ENCODE measurements around the gene KIF5A.
A peak's percentile ranks its signal among the peaks of the same experiment; 100 is the strongest.

KIF5A gene

GRCh38 chr12:57584690-57585089, 34.8 kb downstream of the KIF5A start:
- no peak for TF ChIP-seq CTCF (conservative IDR thresholded peaks at IDR 0.05; ENCODE audit: low read length)
- no peak for TF ChIP-seq EZH2phosphoT487 (IDR thresholded peaks at IDR 0.05; ENCODE audit: borderline replicate concordance)
- H3K4me2 ChIP-seq (ENCODE audit: low read depth, low read length, poor library complexity, severe bottlenecking), result no peak overlapping the region

GRCh38 chr12:57585156-57585555, 35.3 kb downstream of the KIF5A start:
- H3K9ac ChIP-seq (ENCODE audit: low read depth, low read length, poor library complexity, severe bottlenecking), result no peak overlapping the region
- no peak overlapping the region for H2AFZ ChIP-seq (ENCODE audit: low read length)
- no peaks in the 10 kb centered on the region for H3K9me3 ChIP-seq (ENCODE audit: insufficient read depth, low read depth, low read length)
- no peaks in the 10 kb centered on the region for H4K20me1 ChIP-seq (ENCODE audit: insufficient read depth, low read length, poor library complexity, severe bottlenecking)
- TF ChIP-seq EZH2phosphoT487 (IDR thresholded peaks at IDR 0.05; ENCODE audit: borderline replicate concordance) (no peak), CTCF (conservative IDR thresholded peaks at IDR 0.05; ENCODE audit: low read length) (no peak)
- no peak overlapping the region for H3K4me3 ChIP-seq (ENCODE audit: low read length, poor library complexity, severe bottlenecking)
- H3K9me2 ChIP-seq (replicated peaks; ENCODE audit: low read depth, low read length), result no peaks in the 10 kb centered on the region
- H3F3A ChIP-seq (ENCODE audit: low read depth), result no peaks in the 10 kb centered on the region
- H3K79me2 ChIP-seq (ENCODE audit: insufficient read depth, low read length), result no peaks in the 10 kb centered on the region
- peaks cover 7% of the 10 kb centered on the region for H3K4me1 ChIP-seq (ENCODE audit: insufficient read depth, low read length, poor library complexity, severe bottlenecking)
- no peak overlapping the region for H3K4me2 ChIP-seq (ENCODE audit: low read depth, low read length, poor library complexity, severe bottlenecking)
- no peaks in the 10 kb centered on the region for H3K36me3 ChIP-seq (ENCODE audit: insufficient read depth, low read length)
- no peaks in the 10 kb centered on the region for H3K27me3 ChIP-seq (ENCODE audit: insufficient read depth, low read length, poor library complexity, severe bottlenecking)

More at GRCh38 chr12:57584690-57585089, 34.8 kb downstream of the KIF5A start:
- Histone ChIP-seq H3K4me3 (ENCODE audit: low read length, poor library complexity, severe bottlenecking) (no peak overlapping the region), H3K79me2 (ENCODE audit: insufficient read depth, low read length) (no peaks in the 10 kb centered on the region), H3K36me3 (ENCODE audit: insufficient read depth, low read length) (no peaks in the 10 kb centered on the region), H3K9me3 (ENCODE audit: insufficient read depth, low read depth, low read length) (no peaks in the 10 kb centered on the region), H3K4me1 (ENCODE audit: insufficient read depth, low read length, poor library complexity, severe bottlenecking) (peaks cover 10% of the 10 kb centered on the region), H2AFZ (ENCODE audit: low read length) (peak overlapping the region; percentile 71; the same call in 1 of the 2 replicates), H4K20me1 (ENCODE audit: insufficient read depth, low read length, poor library complexity, severe bottlenecking) (no peaks in the 10 kb centered on the region), H3K27me3 (ENCODE audit: insufficient read depth, low read length, poor library complexity, severe bottlenecking) (no peaks in the 10 kb centered on the region), H3K9me2 (replicated peaks; ENCODE audit: low read depth, low read length) (no peaks in the 10 kb centered on the region), H3F3A (ENCODE audit: low read depth) (no peaks in the 10 kb centered on the region), H3K9ac (ENCODE audit: low read depth, low read length, poor library complexity, severe bottlenecking) (no peak overlapping the region)

GRCh38 chr12:57586128-57586527, 36.3 kb downstream of the KIF5A start:
- no peaks in the 10 kb centered on the region for H3F3A ChIP-seq (ENCODE audit: low read depth)
- H3K9me3 ChIP-seq (ENCODE audit: insufficient read depth, low read depth, low read length), result no peaks in the 10 kb centered on the region
- no peak overlapping the region for H3K4me2 ChIP-seq (ENCODE audit: low read depth, low read length, poor library complexity, severe bottlenecking)
- H3K9me2 ChIP-seq (replicated peaks; ENCODE audit: low read depth, low read length), result no peaks in the 10 kb centered on the region
- no peak overlapping the region for H3K9ac ChIP-seq (ENCODE audit: low read depth, low read length, poor library complexity, severe bottlenecking)
- H3K4me3 ChIP-seq (ENCODE audit: low read length, poor library complexity, severe bottlenecking), result no peak overlapping the region
- peaks cover 8% of the 10 kb centered on the region; the same call in 1 of the 2 replicates for H3K79me2 ChIP-seq (ENCODE audit: insufficient read depth, low read length)
- no peaks in the 10 kb centered on the region for H3K36me3 ChIP-seq (ENCODE audit: insufficient read depth, low read length)
- no peaks in the 10 kb centered on the region for H3K27me3 ChIP-seq (ENCODE audit: insufficient read depth, low read length, poor library complexity, severe bottlenecking)
- TF ChIP-seq EZH2phosphoT487 (IDR thresholded peaks at IDR 0.05; ENCODE audit: borderline replicate concordance), result no peak
- no peak for TF ChIP-seq CTCF (conservative IDR thresholded peaks at IDR 0.05; ENCODE audit: low read length)
- no peaks in the 10 kb centered on the region for H4K20me1 ChIP-seq (ENCODE audit: insufficient read depth, low read length, poor library complexity, severe bottlenecking)
- H3K4me1 ChIP-seq (ENCODE audit: insufficient read depth, low read length, poor library complexity, severe bottlenecking), result peaks cover 11% of the 10 kb centered on the region
- no peak overlapping the region for H2AFZ ChIP-seq (ENCODE audit: low read length)

Data from Loucy (cell line).